Ovary (tissue), 9 donors: ENCODE measurements around the gene HIBADH. TPM values are rescaled to one million over a fixed set of nuclear protein-coding genes. Genes with fewer than 3 reads are reported as not detected.

ENCODE experiments used
- DNase-seq, 5 donors: peaks; one replicate each; pipeline ENCODE4 v3.0.0-alpha.2; 2019 to 2020
- H3K27ac ChIP-seq, 2 donors: fragments of 200-600 bp; one replicate each; pipeline versions ENCODE4 v1.5.1 to v1.8.0; 2019 to 2022
- H3K27me3 ChIP-seq: fragments of 200-600 bp; one replicate; pipeline ENCODE4 v1.8.0; 2022
- H3K36me3 ChIP-seq: fragments of 200-600 bp; sonication (generic); one replicate; pipeline ENCODE4 v1.5.1; 2019
- H3K4me1 ChIP-seq: one replicate; pipeline ENCODE4 v1.8.1; 2013; ENCODE audit warnings: mild to moderate bottlenecking, moderate library complexity; ENCODE audit not compliant: insufficient read depth
- H3K4me3 ChIP-seq: fragments of 200-600 bp; sonication (generic); one replicate; pipeline ENCODE4 v1.5.1; 2017
- H3K9me3 ChIP-seq, 2 donors: fragments of 200-600 bp in 1 of 2; sonication (generic) in 1 of 2; one replicate each; pipeline versions ENCODE4 v1.5.1 to v1.8.1; 2013 to 2019; ENCODE audit warnings: mild to moderate bottlenecking in 1 of 2, moderate library complexity in 1 of 2
- CTCF ChIP-seq, 3 donors: fragments of 450-650 bp in 2 of 3; fragments of 200-600 bp in 1 of 3; IDR thresholded peaks; one replicate each; pipeline versions ENCODE4 v1.5.1 to v1.8.0; 2016 to 2022; ENCODE audit warnings: antibody characterized with exemption in 3 of 3, mild to moderate bottlenecking in 1 of 3
- EP300 ChIP-seq: sonication (generic); formaldehyde crosslinking; IDR thresholded peaks from one replicate; pipeline ENCODE4 v1.6.1; 2017; ENCODE audit warnings: antibody characterized with exemption
- POLR2A ChIP-seq: fragments of 450-650 bp; IDR thresholded peaks from one replicate; pipeline ENCODE4 v1.6.1; 2017; ENCODE audit warnings: antibody characterized with exemption, mild to moderate bottlenecking, moderate library complexity
- WGBS, 3 donors: extraction: QIAGEN DNeasy Blood & Tissue Kit in 1 of 3; methylation state at CpG; one replicate each; pipeline versions ENCODE4 v1.1.5 to v1.1.7; 2013 to 2017; 5-methylcytosine and 5-hydroxymethylcytosine counted together
- intact Hi-C, 4 donors: fragments of 100-400 bp; cut with DNase I; formaldehyde crosslinking; loops; one replicate each; pipeline versions ENCODE4 v1.11.0 to v1.15.1; 2022 to 2023
- polyA plus RNA-seq, 2 donors: library from polyadenylated mRNA; stranded (reverse); fragments of 200-250 nt in 1 of 2; fragments of 350-450 nt in 1 of 2; fragmentation: Illumina TruSeq in 1 of 2; extraction: RNeasy Lipid Tissue Mini Kit (QIAGEN cat#74804) in 1 of 2; gene quantifications; one replicate each; pipeline ENCODE4 v1.2.3, GENCODE V29; 2013 to 2014
- total RNA-seq, 7 donors: library from RNA; depleted of rRNA in 2 of 7; stranded (reverse); fragments of >200 nt in 2 of 7; fragmentation: NEBNext Ultra II Directional in 3 of 7; extraction: Animal tissue kit (Norgen Biotek cat#: 25700) in 3 of 7; gene quantifications; one replicate each; pipeline versions ENCODE4 v1.1.0 to v1.2.4, GENCODE V29; 2016 to 2023
- donor health status: DM: no; HTN: no; CAD: no; lungs with moderate emphysema.
- donor health status: DM: no; HTN: no; CAD: no.
- donor health status: Bipolar disorder and iron deficiency.
- donor health status: DM: yes; HTN: yes; CAD: no.
- donor health status: DM: no; HTN: no; CAD: no.
- donor health status: DM: yes; HTN: yes; CAD: no.

Gene HIBADH
- total and polyA plus RNA-seq, 9 donors = 24.4 to 76.0 (median 36.9) TPM

GRCh38 chr7:27527348-27527714 is 135.4 kb downstream of the HIBADH start:
- Histone ChIP-seq H3K27me3 (no peaks in the 10 kb centered on the region), H3K4me1 (no peaks in the 10 kb centered on the region), H3K27ac (no peak overlapping the region), H3K4me3 (no peak overlapping the region), H3K36me3 (no peaks in the 10 kb centered on the region), H3K9me3 (no peaks in the 10 kb centered on the region)
- 7 to 14% (median 13%) methylated on average over 2 of the region's 2 CpGs for WGBS, 3 donors
- intact Hi-C loops = no loop called here
- no peak for TF ChIP-seq POLR2A
- no peak for TF ChIP-seq CTCF (IDR thresholded peaks at IDR 0.05)
- TF ChIP-seq EP300 = no peak
- no peak for DNase-seq

- H3K36me3 ChIP-seq = no peaks in the 10 kb centered on the region
- no peak overlapping the region for H3K4me3 ChIP-seq
- H3K27me3 ChIP-seq = no peaks in the 10 kb centered on the region
- intact Hi-C loops = no loop called here
- TF ChIP-seq CTCF (IDR thresholded peaks at IDR 0.05) = no peak
- no peak for TF ChIP-seq POLR2A
- no peak for TF ChIP-seq EP300
- WGBS, 3 donors = 34 to 45% (median 39%) methylated on average over 1 of the region's 1 CpG
- DNase-seq = no peak
- H3K27ac ChIP-seq = no peak overlapping the region
- no peaks in the 10 kb centered on the region for H3K4me1 ChIP-seq
- H3K9me3 ChIP-seq = no peaks in the 10 kb centered on the region
These were observed 135.9 kb downstream of the HIBADH start for GRCh38 chr7:27526611-27527347.

GRCh38 chr7:27526131-27526530 is 136.6 kb downstream of the HIBADH start:
- no peak overlapping the region for H3K4me3 ChIP-seq
- WGBS, 3 donors = 66 to 85% (median 69%) methylated on average over 5 of the region's 5 CpGs
- TF ChIP-seq CTCF (IDR thresholded peaks at IDR 0.05) (no peak), POLR2A (no peak), EP300 (no peak)
- no peaks in the 10 kb centered on the region for H3K27me3 ChIP-seq
- DNase-seq = no peak
- H3K36me3 ChIP-seq = no peaks in the 10 kb centered on the region
- intact Hi-C loops = no loop called here
- H3K9me3 ChIP-seq = no peaks in the 10 kb centered on the region
- no peak overlapping the region for H3K27ac ChIP-seq
- no peaks in the 10 kb centered on the region for H3K4me1 ChIP-seq

GRCh38 chr7:27523321-27523720 is 139.4 kb downstream of the HIBADH start:
- H3K27ac ChIP-seq = no peak overlapping the region

More at GRCh38 chr7:27523321-27523720, 139.4 kb downstream of the HIBADH start:
- Histone ChIP-seq H3K36me3 (no peaks in the 10 kb centered on the region), H3K4me3 (no peak overlapping the region), H3K27me3 (no peaks in the 10 kb centered on the region), H3K9me3 (no peaks in the 10 kb centered on the region), H3K4me1 (no peaks in the 10 kb centered on the region)
- intact Hi-C loops = no loop called here
- TF ChIP-seq EP300 (no peak), CTCF (IDR thresholded peaks at IDR 0.05) (no peak), POLR2A (no peak)
- no peak for DNase-seq
